Endothelial cell of umbilical vein (primary cell): ENCODE data around the gene TBX1. TPM values are rescaled to one million over a fixed set of nuclear protein-coding genes. Genes with fewer than 3 reads are reported as not detected.

Experiments used
- BruUV-seq: library from RNA; stranded (reverse); fragments of 400-500 nt; replicated peaks from 2 replicates; lab custom pipeline; 2021; lab: Mats Ljungman, UMichigan
- CTCF ChIA-PET: fragments of 300-600, 350-600 bp; sonication (Branson Sonifier 250); formaldehyde crosslinking; loops from one replicate; lab custom pipeline; 2021; ENCODE audit warnings: antibody characterized with exemption, inconsistent platforms; lab: Charles Lee
- POLR2A ChIA-PET: fragments of 300-600, 350-600 bp; sonication (Branson Sonifier 250); formaldehyde crosslinking; loops from one replicate; lab custom pipeline; 2021; ENCODE audit warnings: antibody characterized with exemption, inconsistent platforms; lab: Charles Lee
- DNase-seq: peaks from one replicate; pipeline ENCODE4 v3.0.0-alpha.2; 2011; ENCODE audit warnings: low read depth, low spot score
- FAIRE-seq: peaks from 2 replicates; lab custom pipeline; 2011; peaks lifted over from hg19 to GRCh38; lab: Jason Lieb, UNC
- H2AFZ ChIP-seq: 2 replicates; pipeline ENCODE4 v1.6.0; 2012; ENCODE audit warnings: low read depth, low read length, control low read depth, inconsistent platforms
- H3K27ac ChIP-seq: 2 replicates; pipeline ENCODE4 v1.5.1; 2011; ENCODE audit warnings: low read depth, mild to moderate bottlenecking, control low read depth, low read length, moderate library complexity; ENCODE audit not compliant: insufficient read depth
- H3K27me3 ChIP-seq, 2 experiments: 2 replicates each; pipeline versions ENCODE4 v1.6.0 to v1.6.1; 2011; ENCODE audit warnings: low read length in 2 of 2, mixed read lengths in 1 of 2; ENCODE audit not compliant: control insufficient read depth in 2 of 2, insufficient read depth in 2 of 2
- H3K36me3 ChIP-seq, 2 experiments: 2 replicates in 1 of 2; 3 replicates in 1 of 2; pipeline ENCODE4 v1.5.1; 2011; ENCODE audit warnings: low read length in 2 of 2, mild to moderate bottlenecking in 1 of 2, moderate library complexity in 1 of 2; ENCODE audit not compliant: control insufficient read depth in 2 of 2, insufficient read depth in 2 of 2; ENCODE audit errors: extremely low read depth in 1 of 2
- H3K4me1 ChIP-seq: 3 replicates; pipeline ENCODE4 v1.5.1; 2011; ENCODE audit warnings: mild to moderate bottlenecking, low read length; ENCODE audit not compliant: control insufficient read depth, insufficient read depth; ENCODE audit errors: extremely low read depth
- H3K4me2 ChIP-seq: 2 replicates; pipeline ENCODE4 v1.6.1; 2011; ENCODE audit warnings: low read length, control low read depth, mixed read lengths; ENCODE audit not compliant: insufficient read depth
- H3K4me3 ChIP-seq, 3 experiments: fragments of 200-600 bp in 1 of 3; sonication (generic), shearing (Covaris generic) in 1 of 3; replicated peaks in 1 of 3; 2 replicates each; pipeline ENCODE4 v1.5.1; 2011 to 2016; ENCODE audit warnings: control low read depth in 3 of 3, low read length in 3 of 3, mild to moderate bottlenecking in 2 of 3, inconsistent platforms in 1 of 3, low read depth in 1 of 3, moderate library complexity in 1 of 3; ENCODE audit not compliant: insufficient read depth in 1 of 3
- H3K79me2 ChIP-seq: 2 replicates; pipeline ENCODE4 v1.6.0; 2012; ENCODE audit warnings: low read length, inconsistent platforms; ENCODE audit not compliant: control insufficient read depth, insufficient read depth
- H3K9ac ChIP-seq: replicated peaks from 2 replicates; pipeline ENCODE3; 2011; ENCODE audit warnings: low read length, control low read depth; ENCODE audit not compliant: insufficient read depth; ENCODE audit errors: extremely low read depth
- H3K9me1 ChIP-seq: replicated peaks from 3 replicates; pipeline ENCODE4 v1.6.0; 2011; ENCODE audit warnings: mild to moderate bottlenecking, low read length; ENCODE audit not compliant: control insufficient read depth, insufficient read depth; ENCODE audit errors: extremely low read depth
- H3K9me3 ChIP-seq: replicated peaks from 2 replicates; pipeline ENCODE4 v1.5.1; 2012; ENCODE audit warnings: low read length, inconsistent platforms; ENCODE audit not compliant: control insufficient read depth, insufficient read depth
- H4K20me1 ChIP-seq: replicated peaks from 2 replicates; pipeline ENCODE3; 2011; ENCODE audit warnings: mild to moderate bottlenecking, low read length; ENCODE audit not compliant: control insufficient read depth, insufficient read depth; ENCODE audit errors: extremely low read depth
- CTCF ChIP-seq, 2 donors: IDR thresholded peaks; 1 replicate in 1 of 2; 2 replicates in 1 of 2; pipeline ENCODE4 v1.5.1; 2011; ENCODE audit warnings: low read length in 2 of 2, mild to moderate bottlenecking in 2 of 2, moderate library complexity in 2 of 2, control low read depth in 1 of 2, inconsistent platforms in 1 of 2, low read depth in 1 of 2; ENCODE audit not compliant: insufficient read depth in 1 of 2; ENCODE audit errors: extremely low read depth in 1 of 2
- EZH2 ChIP-seq: IDR thresholded peaks from 2 replicates; pipeline ENCODE4 v1.6.1; 2012; ENCODE audit warnings: borderline replicate concordance, low read depth, mild to moderate bottlenecking, moderate library complexity, low read length, inconsistent platforms; ENCODE audit not compliant: severe bottlenecking
- FOS ChIP-seq: IDR thresholded peaks from 2 replicates; pipeline ENCODE4 v1.6.1; 2011; ENCODE audit warnings: mild to moderate bottlenecking, low read length, moderate library complexity, borderline replicate concordance; ENCODE audit not compliant: insufficient read depth
- GATA2 ChIP-seq: IDR thresholded peaks from 2 replicates; pipeline ENCODE4 v1.7.0; 2011; ENCODE audit warnings: low read depth, mild to moderate bottlenecking, moderate library complexity, mixed read lengths, low read length; ENCODE audit not compliant: insufficient read length, insufficient read depth
- JUN ChIP-seq: IDR thresholded peaks from 2 replicates; pipeline ENCODE4 v1.6.1; 2011; ENCODE audit warnings: borderline replicate concordance, low read depth; ENCODE audit not compliant: insufficient read length, insufficient read depth
- MYC ChIP-seq: IDR thresholded peaks from one replicate; pipeline ENCODE4 v1.6.1; 2011; ENCODE audit warnings: mild to moderate bottlenecking, low read depth, low read length
- POLR2A ChIP-seq: IDR thresholded peaks from 2 replicates; pipeline ENCODE4 v1.6.1; 2012; ENCODE audit warnings: low read depth, mild to moderate bottlenecking, control low read depth, low read length
- POLR2AphosphoS5 ChIP-seq: IDR thresholded peaks from 2 replicates; pipeline ENCODE4 v1.6.1; 2012; ENCODE audit warnings: low read depth, mild to moderate bottlenecking, control low read depth, low read length, moderate library complexity; ENCODE audit not compliant: insufficient read depth
- dilution Hi-C: fragments of 300-500 bp; cut with MboI; formaldehyde crosslinking; loops from one replicate; pipeline ENCODE4 v1.15.0; 2019; ENCODE audit warnings: low sequenced_read_pairs; ENCODE audit not compliant: extremely low pct_ligation_motif_present
- intact Hi-C: fragments of 100-400 bp; cut with micrococcal nuclease; formaldehyde crosslinking; loops from one replicate; pipeline ENCODE4 v1.10.0; 2022
- polyA plus RNA-seq, 4 experiments: library from polyadenylated mRNA; depleted of rRNA in 3 of 4; stranded (reverse) in 3 of 4; unstranded in 1 of 4; fragments of >200 nt; gene quantifications; 2 replicates each; pipeline versions ENCODE4 v1.2.1 to v1.2.3, GENCODE V29; 2011 to 2012; ENCODE audit warnings: missing spikeins in 1 of 4
- total RNA-seq: library from RNA; stranded (reverse); gene quantifications from 2 replicates; pipeline ENCODE4 v1.2.3, GENCODE V29; 2021
- TF ChIP-seq, protein P1 (sequence below): IDR thresholded peaks from 2 replicates; pipeline ENCODE4 v1.6.1; 2011; ENCODE audit not compliant: insufficient read depth, insufficient read length

Gene TBX1
- total and polyA plus RNA-seq, 2 donors (not counting 3 experiments of a cell fraction or from before 2014, with no cell fraction given) = 11.0 to 30.2 TPM

GRCh38 chr22:19809741-19810140, 49.2 kb downstream of the TBX1 start:
- no peak overlapping the region for H3K27ac ChIP-seq
- H3K9ac ChIP-seq = no peak overlapping the region
- no peak for FAIRE-seq
- no peaks in the 10 kb centered on the region for H3K9me1 ChIP-seq
- no peaks in the 10 kb centered on the region for H3K36me3 ChIP-seq
- TF ChIP-seq CTCF (IDR thresholded peaks at IDR 0.05; ENCODE audit: extremely low read depth in 1 of 2, insufficient read depth in 1 of 2, low read depth in 1 of 2, low read length in 2 of 2) (no peak), FOS (no peak), POLR2A (no peak), MYC (no peak), POLR2AphosphoS5 (no peak), EZH2 (no peak), JUN (no peak), GATA2 (no peak)
- TF ChIP-seq, protein P1, sequence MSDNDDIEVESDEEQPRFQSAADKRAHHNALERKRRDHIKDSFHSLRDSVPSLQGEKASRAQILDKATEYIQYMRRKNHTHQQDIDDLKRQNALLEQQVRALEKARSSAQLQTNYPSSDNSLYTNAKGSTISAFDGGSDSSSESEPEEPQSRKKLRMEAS = no peak
- peaks cover 14% of the 10 kb centered on the region for H3K4me1 ChIP-seq
- dilution Hi-C loops = no loop called here
- no peaks in the 10 kb centered on the region for H4K20me1 ChIP-seq
- POLR2A ChIA-PET = no interaction called here
- no peak overlapping the region for H2AFZ ChIP-seq
- no peaks in the 10 kb centered on the region for H3K9me3 ChIP-seq
- DNase-seq = no peak
- H3K4me2 ChIP-seq = no peak overlapping the region
- intact Hi-C loops = no loop called here
- H3K4me3 ChIP-seq = no peak overlapping the region
- CTCF ChIA-PET = interaction anchor here (1.2 to 1.6 kb wide), 2 partner anchors 9 to 53 kb away, joined by 3 to 6 read pairs; no protein-coding TSS in a partner anchor
- H3K79me2 ChIP-seq = no peaks in the 10 kb centered on the region
- H3K27me3 ChIP-seq = no peaks in the 10 kb centered on the region
- BruUV-seq = no TSS peak
